Measurements from ENCODE around the gene DMTF1.

DNA sequence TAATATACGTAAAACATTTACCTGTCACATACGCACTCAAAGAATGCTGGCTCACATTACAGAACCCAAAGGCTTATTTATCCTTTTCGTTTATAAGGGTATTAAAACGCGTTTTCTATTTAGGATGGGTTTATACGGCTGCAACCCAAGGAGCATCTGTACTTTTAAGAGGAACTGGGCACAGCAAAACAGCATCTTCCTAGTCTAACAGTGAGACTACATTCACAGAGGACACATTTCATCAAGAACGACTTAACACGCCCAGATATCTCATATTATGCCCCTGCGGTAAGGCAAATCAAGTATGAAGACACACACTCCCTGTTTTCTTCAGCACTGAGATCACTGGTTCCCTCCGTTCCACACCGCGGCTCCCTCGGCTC, 533 bp upstream of the DMTF1 start:
- TF ChIP-seq, protein P1, sequence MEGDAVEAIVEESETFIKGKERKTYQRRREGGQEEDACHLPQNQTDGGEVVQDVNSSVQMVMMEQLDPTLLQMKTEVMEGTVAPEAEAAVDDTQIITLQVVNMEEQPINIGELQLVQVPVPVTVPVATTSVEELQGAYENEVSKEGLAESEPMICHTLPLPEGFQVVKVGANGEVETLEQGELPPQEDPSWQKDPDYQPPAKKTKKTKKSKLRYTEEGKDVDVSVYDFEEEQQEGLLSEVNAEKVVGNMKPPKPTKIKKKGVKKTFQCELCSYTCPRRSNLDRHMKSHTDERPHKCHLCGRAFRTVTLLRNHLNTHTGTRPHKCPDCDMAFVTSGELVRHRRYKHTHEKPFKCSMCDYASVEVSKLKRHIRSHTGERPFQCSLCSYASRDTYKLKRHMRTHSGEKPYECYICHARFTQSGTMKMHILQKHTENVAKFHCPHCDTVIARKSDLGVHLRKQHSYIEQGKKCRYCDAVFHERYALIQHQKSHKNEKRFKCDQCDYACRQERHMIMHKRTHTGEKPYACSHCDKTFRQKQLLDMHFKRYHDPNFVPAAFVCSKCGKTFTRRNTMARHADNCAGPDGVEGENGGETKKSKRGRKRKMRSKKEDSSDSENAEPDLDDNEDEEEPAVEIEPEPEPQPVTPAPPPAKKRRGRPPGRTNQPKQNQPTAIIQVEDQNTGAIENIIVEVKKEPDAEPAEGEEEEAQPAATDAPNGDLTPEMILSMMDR (IDR thresholded peaks at IDR 0.05 in 2 of 3, conservative IDR thresholded peaks at IDR 0.05 in 1 of 3; ENCODE audit: control insufficient read depth in 2 of 3, extremely low read depth in 1 of 3, insufficient read depth in 1 of 3, low read depth in 3 of 3, low read length in 3 of 3), result no peak
- TF ChIP-seq POLR2AphosphoS5 (IDR thresholded peaks at IDR 0.05; ENCODE audit: low read length) (no peak), TCF7 (IDR thresholded peaks at IDR 0.05; ENCODE audit: borderline replicate concordance) (no peak), NR2C2 (IDR thresholded peaks at IDR 0.05; ENCODE audit: borderline replicate concordance, control insufficient read depth, insufficient read length, low read depth) (no peak), EZH2 (IDR thresholded peaks at IDR 0.05; ENCODE audit: borderline replicate concordance, control insufficient read depth, low read depth, low read length) (no peak), ZNF274 (IDR thresholded peaks at IDR 0.05; ENCODE audit: insufficient read depth, insufficient read length) (no peak), POLR2A (IDR thresholded peaks at IDR 0.05; ENCODE audit: low read depth, low read length) (no peak)
- TF ChIP-seq, protein P2, sequence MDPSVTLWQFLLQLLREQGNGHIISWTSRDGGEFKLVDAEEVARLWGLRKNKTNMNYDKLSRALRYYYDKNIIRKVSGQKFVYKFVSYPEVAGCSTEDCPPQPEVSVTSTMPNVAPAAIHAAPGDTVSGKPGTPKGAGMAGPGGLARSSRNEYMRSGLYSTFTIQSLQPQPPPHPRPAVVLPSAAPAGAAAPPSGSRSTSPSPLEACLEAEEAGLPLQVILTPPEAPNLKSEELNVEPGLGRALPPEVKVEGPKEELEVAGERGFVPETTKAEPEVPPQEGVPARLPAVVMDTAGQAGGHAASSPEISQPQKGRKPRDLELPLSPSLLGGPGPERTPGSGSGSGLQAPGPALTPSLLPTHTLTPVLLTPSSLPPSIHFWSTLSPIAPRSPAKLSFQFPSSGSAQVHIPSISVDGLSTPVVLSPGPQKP (IDR thresholded peaks at IDR 0.05; ENCODE audit: low read depth, low read length), result no peak

Data from GM12878 (cell line).